Common myeloid progenitor, CD34-positive (primary cell): ENCODE data around the gene HIPK1.

ENCODE experiments used
- CTCF ChIA-PET: fragments of 350-600 bp; sonication (Branson Sonifier 250); formaldehyde crosslinking; loops from one replicate; lab custom pipeline; 2021; ENCODE audit warnings: antibody characterized with exemption; lab: Charles Lee
- POLR2A ChIA-PET: fragments of 350-600 bp; sonication (Branson Sonifier 250); formaldehyde crosslinking; loops from one replicate; lab custom pipeline; 2021; ENCODE audit warnings: antibody characterized with exemption; lab: Charles Lee
- DNase-seq, 3 donors: peaks; one replicate each; pipeline versions ENCODE4 v3.0.0 to v3.0.0-alpha.2; 2013
- H3K27ac ChIP-seq, 2 experiments: 1 replicate in 1 of 2; 2 replicates in 1 of 2; pipeline ENCODE4 v1.7.0; 2013; ENCODE audit warnings: inconsistent platforms in 2 of 2, low read length in 2 of 2, mild to moderate bottlenecking in 2 of 2, low read depth in 1 of 2, moderate library complexity in 1 of 2; ENCODE audit not compliant: severe bottlenecking in 2 of 2, insufficient read depth in 1 of 2, poor library complexity in 1 of 2
- H3K27me3 ChIP-seq, 5 experiments: replicated peaks in 2 of 5; 1 replicate in 3 of 5; 2 replicates in 2 of 5; pipeline versions ENCODE4 v1.6.1 to v1.7.0; 2013; ENCODE audit warnings: low read length in 4 of 5, mild to moderate bottlenecking in 2 of 5, moderate library complexity in 2 of 5, inconsistent platforms in 1 of 5; ENCODE audit not compliant: insufficient read depth in 5 of 5, control insufficient read depth in 4 of 5
- H3K36me3 ChIP-seq, 4 experiments: 1 replicate in 2 of 4; 2 replicates in 2 of 4; pipeline versions ENCODE4 v1.6.1 to v1.7.0; 2013; ENCODE audit warnings: low read length in 3 of 4, control low read depth in 1 of 4, mild to moderate bottlenecking in 1 of 4; ENCODE audit not compliant: control insufficient read depth in 4 of 4, insufficient read depth in 4 of 4
- H3K4me1 ChIP-seq, 4 experiments: 1 replicate in 3 of 4; 2 replicates in 1 of 4; pipeline versions ENCODE4 v1.6.1 to v1.7.1; 2013; ENCODE audit warnings: low read length in 3 of 4, mild to moderate bottlenecking in 3 of 4, control low read depth in 1 of 4, inconsistent platforms in 1 of 4, moderate library complexity in 1 of 4; ENCODE audit not compliant: control insufficient read depth in 4 of 4, insufficient read depth in 4 of 4; ENCODE audit errors: control extremely low read depth in 1 of 4
- H3K4me3 ChIP-seq, 7 experiments: 1 replicate in 4 of 7; 2 replicates in 3 of 7; pipeline versions ENCODE4 v1.5.1 to v1.7.0; 2013; ENCODE audit warnings: mild to moderate bottlenecking in 7 of 7, low read length in 6 of 7, moderate library complexity in 6 of 7, inconsistent platforms in 2 of 7, low read depth in 2 of 7, control low read depth in 1 of 7; ENCODE audit not compliant: insufficient read depth in 4 of 7, control insufficient read depth in 1 of 7; ENCODE audit errors: extremely low read depth in 1 of 7
- H3K9me3 ChIP-seq, 5 experiments: 1 replicate in 4 of 5; 2 replicates in 1 of 5; pipeline versions ENCODE4 v1.6.1 to v1.7.1; 2013; ENCODE audit warnings: low read length in 4 of 5, mild to moderate bottlenecking in 2 of 5, inconsistent platforms in 1 of 5, low read depth in 1 of 5, moderate library complexity in 1 of 5; ENCODE audit not compliant: control insufficient read depth in 4 of 5, insufficient read depth in 2 of 5; ENCODE audit errors: control extremely low read depth in 1 of 5
- WGBS: methylation state at CpG from one replicate; pipeline ENCODE4 v1.1.5; 2013; ENCODE audit not compliant: insufficient coverage; 5-methylcytosine and 5-hydroxymethylcytosine counted together

The HIPK1 gene

DNA sequence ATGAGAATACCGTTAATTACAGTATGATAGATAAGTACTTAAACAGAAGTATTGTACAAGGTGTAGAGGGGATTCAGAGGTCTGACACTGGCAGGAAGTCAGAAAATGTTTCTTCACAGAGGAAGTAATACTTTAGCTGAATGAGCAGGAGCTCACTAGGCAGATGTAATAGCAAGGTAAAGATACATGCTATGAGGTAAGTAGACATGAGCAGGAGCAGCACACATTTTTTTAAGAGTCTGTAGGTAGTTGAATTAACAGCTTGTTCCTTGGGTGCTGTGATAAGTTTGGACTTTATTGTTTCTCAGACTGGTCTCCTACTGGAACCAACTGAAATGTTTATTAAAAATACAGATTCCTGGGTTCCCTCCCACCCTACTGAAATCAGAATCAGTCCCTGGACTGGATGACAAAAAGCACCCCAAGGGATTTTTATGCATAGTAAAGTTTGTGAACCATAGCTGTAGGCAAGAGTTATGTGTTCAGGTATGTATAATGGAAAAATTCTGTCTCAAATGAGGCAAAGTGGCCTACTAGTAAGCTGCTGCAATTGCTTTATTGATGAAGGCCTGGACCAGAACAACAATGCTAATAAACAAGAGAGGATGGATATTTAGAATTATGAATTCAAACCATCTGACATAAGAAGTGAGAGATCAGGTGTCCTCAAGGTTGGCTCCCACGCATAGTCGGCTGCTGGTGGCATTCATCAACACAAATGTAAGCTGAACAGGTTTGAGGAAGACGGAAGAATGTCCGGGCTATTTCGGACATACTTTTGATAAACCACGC lies 25.4 kb upstream of the HIPK1 start:
- 0% methylated on average over 6 of the region's 7 CpGs for WGBS
- H3K27ac ChIP-seq: peak overlapping the region; percentile 72 to 90
- ChIA-PET CTCF (interaction anchor here (0.5 to 7.0 kb wide), 18 partner anchors 12 to 217 kb away, joined by 3 to 87 read pairs (median 4); partner anchors contain the start of genes HIPK1 and PHTF1), POLR2A (interaction anchor here (0.8 to 3.8 kb wide), 3 partner anchors 21 to 29 kb away, joined by 3 to 43 read pairs (median 7); partner anchors contain the start of gene HIPK1)
- H3K27me3 ChIP-seq: no peaks in the 10 kb centered on the region
- peaks cover 13 to 24% (median 16%) of the 10 kb centered on the region in 4 experiments for H3K4me1 ChIP-seq
- H3K36me3 ChIP-seq: peaks cover 12 to 38% (median 29%) of the 10 kb centered on the region in 4 experiments
- peak overlapping the region in 6 of 7 experiments; percentile 87 to 100 (median 98) for H3K4me3 ChIP-seq
- peak; percentile 12 to 44 (median 41) for DNase-seq
- no peaks in the 10 kb centered on the region for H3K9me3 ChIP-seq

DNA sequence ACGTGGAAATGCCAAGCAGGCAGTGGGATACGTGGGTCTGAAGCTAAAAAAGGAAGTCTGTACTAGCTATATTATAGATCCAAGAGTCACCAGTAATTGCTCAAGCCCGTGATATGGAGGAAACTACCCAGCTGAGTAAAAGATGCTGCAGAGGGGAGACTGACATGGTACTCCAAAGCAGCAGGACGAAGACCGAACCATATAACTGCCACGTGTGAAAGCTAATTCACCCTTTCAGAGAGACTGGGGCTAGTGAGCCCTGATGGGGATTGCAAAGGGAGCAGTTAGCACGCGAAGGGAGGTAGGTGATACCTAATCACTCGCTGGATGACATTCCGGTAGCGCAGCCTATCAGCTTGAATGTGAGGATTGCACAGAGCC lies 24.8 kb upstream of the HIPK1 start:
- peak overlapping the region; percentile 72 to 90 for H3K27ac ChIP-seq
- H3K9me3 ChIP-seq: no peaks in the 10 kb centered on the region
- no peaks in the 10 kb centered on the region for H3K27me3 ChIP-seq
- H3K4me1 ChIP-seq: peaks cover 13 to 24% (median 16%) of the 10 kb centered on the region in 4 experiments
- peak overlapping the region; percentile 51 to 100 (median 98) for H3K4me3 ChIP-seq
- 0% methylated on average over 9 of the region's 11 CpGs for WGBS
- peaks cover 11 to 36% (median 26%) of the 10 kb centered on the region in 4 experiments for H3K36me3 ChIP-seq
- ChIA-PET POLR2A (interaction anchor here (1.4 to 3.8 kb wide), 2 partner anchors 26 to 30 kb away, joined by 3 to 43 read pairs; partner anchors contain the start of gene HIPK1), CTCF (interaction anchor here (0.8 to 7.0 kb wide), 17 partner anchors 12 to 145 kb away, joined by 3 to 87 read pairs (median 4); partner anchors contain the start of genes HIPK1 and PHTF1)
- peak in 1 of 3 donors; percentile 76 for DNase-seq

DNA sequence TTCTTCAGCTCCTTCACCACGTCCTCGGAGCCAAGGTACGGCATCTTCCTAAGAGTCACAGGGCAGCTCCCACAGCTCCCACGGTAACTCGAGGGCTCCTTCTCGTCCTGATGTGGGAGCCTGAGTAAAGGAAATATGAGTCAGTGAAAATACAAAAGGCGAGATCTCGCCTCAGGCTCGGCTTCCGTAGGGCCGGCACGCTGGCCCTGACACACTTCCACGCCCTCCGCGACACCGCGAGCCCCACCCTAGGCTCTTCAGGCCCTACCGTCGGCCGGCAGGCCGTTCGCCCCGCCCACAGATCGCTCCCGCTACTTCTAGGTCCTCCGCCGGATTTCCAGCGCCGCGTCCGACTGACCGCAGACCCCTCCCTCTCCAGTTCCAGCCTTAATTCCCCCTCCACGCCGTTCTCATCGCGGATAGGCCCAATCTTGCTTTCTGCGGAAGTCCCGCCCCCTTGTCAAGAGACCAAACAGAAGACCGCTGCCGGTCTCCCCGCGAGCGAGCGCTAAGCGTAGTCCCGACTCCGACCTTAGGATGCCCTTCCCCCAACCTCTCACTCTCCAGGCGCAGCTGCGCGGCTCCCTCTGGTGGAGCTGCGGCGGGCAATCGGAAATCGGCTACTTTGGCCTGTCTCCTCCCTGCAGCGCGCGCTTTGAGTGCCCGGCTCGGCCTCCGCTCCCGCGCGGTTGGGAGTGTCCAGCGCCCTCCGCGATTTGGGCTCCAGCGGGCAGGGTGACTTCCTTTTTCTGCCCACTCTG lies 24.3 kb upstream of the HIPK1 start, which contains the start of the genes AP4B1 and DCLRE1B:
AP4B1 (minus strand) TSS at position 126 of the 761 bp plus-strand sequence; CDS start at position 44, 82 bp downstream.
DCLRE1B (plus strand) TSS at position 653 of the 761 bp plus-strand sequence. CDS start 261 bp downstream, outside the sequence.
- ChIA-PET CTCF (interaction anchor here (0.8 to 7.0 kb wide), 16 partner anchors 11 to 145 kb away, joined by 3 to 87 read pairs (median 4); partner anchors contain the start of genes HIPK1 and PHTF1), POLR2A (interaction anchor here (1.4 to 3.8 kb wide), 2 partner anchors 25 to 30 kb away, joined by 3 to 43 read pairs; partner anchors contain the start of gene HIPK1)
- WGBS: 0% methylated on average over 61 of the region's 67 CpGs
- Histone ChIP-seq H3K4me3 (peak within 1 kb of the TSS; percentile 76 to 100 (median 98)), H3K4me1 (peaks cover 13 to 24% (median 16%) of the 10 kb centered on the region in 4 experiments), H3K9me3 (no peaks in the 10 kb centered on the region), H3K27ac (peak within 1 kb of the TSS; percentile 72 to 90), H3K27me3 (no peaks in the 10 kb centered on the region), H3K36me3 (peaks cover 9 to 38% (median 20%) of the 10 kb centered on the region in 4 experiments)
- peak; percentile 100 for DNase-seq

DNA sequence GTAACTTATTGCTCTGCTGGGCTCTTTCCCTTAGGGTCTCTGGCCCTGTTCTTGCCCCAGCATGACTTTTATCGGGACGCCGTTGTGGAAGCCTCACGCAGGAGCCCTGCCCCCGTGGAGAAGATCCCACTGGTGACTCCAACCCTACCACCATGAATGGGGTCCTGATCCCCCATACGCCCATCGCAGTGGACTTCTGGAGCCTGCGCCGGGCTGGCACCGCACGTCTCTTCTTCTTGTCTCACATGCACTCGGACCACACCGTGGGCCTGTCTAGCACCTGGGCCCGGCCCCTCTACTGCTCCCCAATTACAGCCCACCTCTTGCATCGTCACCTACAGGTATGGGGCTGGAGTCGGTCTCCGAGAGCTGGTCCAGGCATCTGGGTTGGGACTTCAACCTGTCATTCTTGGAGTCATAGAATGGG lies 23.7 kb upstream of the HIPK1 start:
- peak in 1 of 3 donors; percentile 15 for DNase-seq
- POLR2A ChIA-PET: interaction anchor here (1.4 to 3.8 kb wide), 2 partner anchors 24 to 31 kb away, joined by 3 to 43 read pairs; partner anchors contain the start of gene HIPK1
- CTCF ChIA-PET: interaction anchor here (1.0 to 7.0 kb wide), 6 partner anchors 10 to 70 kb away, joined by 4 to 87 read pairs (median 10); partner anchors contain the start of gene HIPK1
- H3K27ac ChIP-seq: peak overlapping the region; percentile 46 to 90
- H3K4me1 ChIP-seq: peaks cover 13 to 24% (median 16%) of the 10 kb centered on the region in 4 experiments
- no peaks in the 10 kb centered on the region for H3K9me3 ChIP-seq
- no peaks in the 10 kb centered on the region for H3K27me3 ChIP-seq
- WGBS: 0% methylated on average over 14 of the region's 17 CpGs
- H3K36me3 ChIP-seq: peaks cover 8 to 38% (median 18%) of the 10 kb centered on the region in 4 experiments
- H3K4me3 ChIP-seq: peak overlapping the region; percentile 76 to 100 (median 98)

DNA sequence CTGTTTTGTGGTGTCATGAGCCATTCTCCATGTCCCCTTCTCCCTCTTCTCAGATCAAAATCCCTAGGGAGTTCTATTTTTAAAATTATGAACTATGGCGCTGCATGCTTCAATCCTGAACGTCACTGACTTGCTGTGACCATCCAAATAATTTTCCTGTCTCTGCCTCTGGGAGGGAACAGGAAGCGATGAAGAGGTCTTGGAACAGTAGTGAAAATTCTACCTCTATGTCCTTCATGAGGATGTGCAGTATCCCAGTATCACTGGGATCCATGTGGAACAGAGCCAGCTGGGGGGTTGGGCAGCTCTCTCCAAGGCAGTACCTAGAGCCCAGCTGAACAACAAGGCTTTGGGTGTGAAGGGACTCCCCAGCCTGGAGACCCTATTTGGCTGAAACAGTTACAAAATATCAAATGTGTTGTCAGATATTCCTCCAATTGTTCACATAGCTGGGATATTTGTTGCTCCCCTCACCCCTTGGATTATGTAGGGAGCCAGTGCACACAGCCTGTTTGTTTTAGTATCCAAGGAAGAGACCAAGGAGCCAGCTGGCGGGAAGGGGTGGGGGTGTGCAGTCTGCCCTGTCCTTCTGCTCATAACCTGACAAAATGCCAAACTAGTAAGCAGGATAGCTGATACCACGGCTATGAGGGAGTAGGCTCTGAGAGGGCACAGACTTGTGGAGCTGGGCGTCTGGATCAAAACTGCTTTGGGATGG lies 16.4 kb upstream of the HIPK1 start:
- H3K4me1 ChIP-seq: peaks cover 5 to 24% (median 8%) of the 10 kb centered on the region in 4 experiments
- ChIA-PET POLR2A (interaction anchor here (0.8 to 1.2 kb wide), 2 partner anchors 16 to 18 kb away, joined by 3 to 8 read pairs; partner anchors contain the start of gene HIPK1), CTCF (interaction anchor here (1.4 to 2.4 kb wide), 4 partner anchors 17 to 79 kb away, joined by 4 to 22 read pairs (median 6); partner anchors contain the start of gene HIPK1)
- WGBS: 89% methylated on average over 5 of the region's 6 CpGs
- no peak overlapping the region for H3K4me3 ChIP-seq
- peak overlapping the region in 1 of 2 experiments; percentile 30 for H3K27ac ChIP-seq
- peaks cover 14 to 50% (median 25%) of the 10 kb centered on the region in 4 experiments for H3K36me3 ChIP-seq
- DNase-seq: no peak
- H3K9me3 ChIP-seq: no peaks in the 10 kb centered on the region
- H3K27me3 ChIP-seq: no peaks in the 10 kb centered on the region
